WERI-Rb-1 (cell line): Measurements from ENCODE around the gene HP1BP3.

Source experiments
- DNase-seq: peaks from one replicate; pipeline ENCODE4 v3.0.0-alpha.2; 2020
- H3K27ac ChIP-seq: fragments of 250-450 bp; sonication (Bioruptor Pico); 2 replicates; pipeline ENCODE4 v1.5.1; 2020; ENCODE audit warnings: mild to moderate bottlenecking, moderate library complexity
- H3K27me3 ChIP-seq: fragments of 250-450 bp; sonication (Bioruptor Pico); 2 replicates; pipeline ENCODE4 v1.5.1; 2021; ENCODE audit warnings: mild to moderate bottlenecking, low read depth, moderate library complexity; ENCODE audit not compliant: insufficient read depth, severe bottlenecking
- H3K36me3 ChIP-seq: fragments of 250-450 bp; sonication (Bioruptor Pico); 2 replicates; pipeline ENCODE4 v1.5.1; 2020; ENCODE audit warnings: mild to moderate bottlenecking, moderate library complexity
- H3K4me3 ChIP-seq: 2 replicates; pipeline ENCODE4 v1.5.1; 2011; ENCODE audit warnings: low read depth, mild to moderate bottlenecking, control low read depth, low read length
- H3K9me3 ChIP-seq: fragments of 250-450 bp; sonication (Bioruptor Pico); 2 replicates; pipeline ENCODE4 v1.5.1; 2021; ENCODE audit warnings: mild to moderate bottlenecking, moderate library complexity; ENCODE audit not compliant: severe bottlenecking
- TF ChIP-seq, protein P1 (sequence below): IDR thresholded peaks from 2 replicates; pipeline ENCODE4 v1.5.1; 2011; ENCODE audit warnings: low read depth, mild to moderate bottlenecking, control low read depth, inconsistent platforms, low read length

Gene HP1BP3

DNA sequence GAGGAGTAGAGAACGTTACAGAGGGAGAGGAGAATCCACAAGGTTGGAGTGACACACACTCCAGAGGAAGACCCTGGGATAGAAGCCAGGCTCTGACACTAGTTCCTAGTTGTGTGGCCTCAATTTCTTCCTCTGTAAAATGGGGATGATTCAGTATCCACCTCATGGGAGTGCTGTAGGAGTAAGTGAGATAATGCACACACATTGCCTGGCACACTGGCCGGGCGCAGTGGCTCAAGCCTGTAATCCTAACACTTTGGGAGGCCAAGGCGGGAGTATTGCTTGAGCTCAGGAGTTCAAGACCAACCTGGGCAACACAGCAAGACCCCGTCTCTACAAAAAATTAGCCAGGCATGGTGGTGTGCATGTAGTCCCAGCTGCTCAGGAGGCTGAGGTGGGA lies 78.2 kb downstream of the HP1BP3 start:
- Histone ChIP-seq H3K27me3 (no peaks in the 10 kb centered on the region), H3K4me3 (no peak overlapping the region), H3K36me3 (no peaks in the 10 kb centered on the region), H3K27ac (no peak overlapping the region), H3K9me3 (no peaks in the 10 kb centered on the region)
- TF ChIP-seq, protein P1, sequence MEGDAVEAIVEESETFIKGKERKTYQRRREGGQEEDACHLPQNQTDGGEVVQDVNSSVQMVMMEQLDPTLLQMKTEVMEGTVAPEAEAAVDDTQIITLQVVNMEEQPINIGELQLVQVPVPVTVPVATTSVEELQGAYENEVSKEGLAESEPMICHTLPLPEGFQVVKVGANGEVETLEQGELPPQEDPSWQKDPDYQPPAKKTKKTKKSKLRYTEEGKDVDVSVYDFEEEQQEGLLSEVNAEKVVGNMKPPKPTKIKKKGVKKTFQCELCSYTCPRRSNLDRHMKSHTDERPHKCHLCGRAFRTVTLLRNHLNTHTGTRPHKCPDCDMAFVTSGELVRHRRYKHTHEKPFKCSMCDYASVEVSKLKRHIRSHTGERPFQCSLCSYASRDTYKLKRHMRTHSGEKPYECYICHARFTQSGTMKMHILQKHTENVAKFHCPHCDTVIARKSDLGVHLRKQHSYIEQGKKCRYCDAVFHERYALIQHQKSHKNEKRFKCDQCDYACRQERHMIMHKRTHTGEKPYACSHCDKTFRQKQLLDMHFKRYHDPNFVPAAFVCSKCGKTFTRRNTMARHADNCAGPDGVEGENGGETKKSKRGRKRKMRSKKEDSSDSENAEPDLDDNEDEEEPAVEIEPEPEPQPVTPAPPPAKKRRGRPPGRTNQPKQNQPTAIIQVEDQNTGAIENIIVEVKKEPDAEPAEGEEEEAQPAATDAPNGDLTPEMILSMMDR: no peak
- no peak for DNase-seq

DNA sequence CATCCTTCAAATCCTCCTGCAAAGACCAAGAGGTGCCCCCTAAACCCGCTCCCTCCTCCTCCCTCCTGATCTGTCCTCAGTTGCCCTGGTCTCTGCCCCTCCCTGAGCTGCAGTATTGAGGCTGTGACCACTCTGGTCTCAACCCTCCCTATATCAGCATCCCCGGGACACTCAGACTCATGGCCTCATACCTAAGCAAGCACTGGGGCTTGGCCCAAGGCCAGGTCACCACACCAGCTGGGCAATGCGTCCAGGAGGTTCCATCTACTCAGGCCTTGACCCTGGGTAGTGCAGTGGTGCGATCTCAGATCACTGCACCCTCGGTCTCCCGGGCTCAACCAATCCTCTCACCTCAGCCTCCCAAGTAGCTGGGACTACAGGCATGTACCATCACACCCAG lies 79.0 kb downstream of the HP1BP3 start:
- TF ChIP-seq, protein P1: no peak
- no peak overlapping the region for H3K4me3 ChIP-seq
- DNase-seq: no peak
- H3K36me3 ChIP-seq: no peaks in the 10 kb centered on the region
- no peaks in the 10 kb centered on the region for H3K9me3 ChIP-seq
- H3K27me3 ChIP-seq: no peaks in the 10 kb centered on the region
- H3K27ac ChIP-seq: no peak overlapping the region

DNA sequence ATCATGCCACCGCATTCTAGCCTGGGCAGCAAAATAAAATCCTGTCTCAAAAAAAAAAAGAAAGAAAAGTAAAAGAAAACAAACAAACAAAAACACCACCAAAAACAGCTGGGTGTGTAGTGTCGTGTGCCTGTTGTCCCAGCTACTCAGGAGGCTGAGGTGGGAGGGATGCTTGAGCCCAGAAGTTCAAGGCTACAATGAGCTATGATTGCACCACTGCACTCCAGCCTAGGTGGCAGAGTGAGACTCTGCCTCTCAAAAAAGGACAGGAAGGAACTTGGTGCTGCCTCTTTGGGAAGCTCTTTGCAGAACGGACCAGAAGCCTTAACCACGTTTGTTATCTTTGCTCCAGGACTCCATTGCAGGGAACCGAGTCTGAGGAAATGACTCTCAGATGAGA lies 80.3 kb downstream of the HP1BP3 start:
- H3K4me3 ChIP-seq: no peak overlapping the region
- DNase-seq: no peak
- no peaks in the 10 kb centered on the region for H3K36me3 ChIP-seq
- TF ChIP-seq, protein P1: no peak
- no peaks in the 10 kb centered on the region for H3K27me3 ChIP-seq
- H3K27ac ChIP-seq: no peak overlapping the region
- H3K9me3 ChIP-seq: no peaks in the 10 kb centered on the region

DNA sequence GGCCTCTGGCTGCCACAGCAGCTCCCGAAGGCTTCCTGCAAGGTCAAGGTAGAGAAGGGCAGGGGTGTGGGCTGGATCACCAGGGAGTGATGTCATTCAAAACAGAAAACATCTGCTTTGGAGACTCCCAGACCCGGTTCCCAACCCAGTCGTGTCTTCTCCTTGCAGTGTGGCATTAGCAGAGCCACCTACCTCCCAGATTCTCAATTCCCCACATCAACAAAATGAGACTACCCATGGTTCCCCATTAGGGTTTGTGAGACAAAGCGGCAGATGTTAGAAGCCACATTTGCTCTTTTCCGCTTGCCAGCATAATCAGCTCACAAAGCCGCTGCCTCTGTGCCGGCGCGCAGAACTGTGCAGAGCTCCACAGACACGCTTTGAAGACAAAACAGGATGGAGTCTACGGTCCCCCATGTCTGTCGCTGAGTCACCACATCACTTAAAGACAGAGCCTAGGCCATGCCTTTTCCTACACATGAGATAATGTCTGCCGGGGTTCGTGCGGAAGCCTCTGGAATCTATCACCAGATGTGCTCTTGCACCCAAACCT lies 81.8 kb downstream of the HP1BP3 start:
- Histone ChIP-seq H3K36me3 (no peaks in the 10 kb centered on the region), H3K27ac (no peak overlapping the region), H3K4me3 (no peak overlapping the region), H3K9me3 (no peaks in the 10 kb centered on the region), H3K27me3 (no peaks in the 10 kb centered on the region)
- DNase-seq: no peak
- TF ChIP-seq, protein P1: no peak

DNA sequence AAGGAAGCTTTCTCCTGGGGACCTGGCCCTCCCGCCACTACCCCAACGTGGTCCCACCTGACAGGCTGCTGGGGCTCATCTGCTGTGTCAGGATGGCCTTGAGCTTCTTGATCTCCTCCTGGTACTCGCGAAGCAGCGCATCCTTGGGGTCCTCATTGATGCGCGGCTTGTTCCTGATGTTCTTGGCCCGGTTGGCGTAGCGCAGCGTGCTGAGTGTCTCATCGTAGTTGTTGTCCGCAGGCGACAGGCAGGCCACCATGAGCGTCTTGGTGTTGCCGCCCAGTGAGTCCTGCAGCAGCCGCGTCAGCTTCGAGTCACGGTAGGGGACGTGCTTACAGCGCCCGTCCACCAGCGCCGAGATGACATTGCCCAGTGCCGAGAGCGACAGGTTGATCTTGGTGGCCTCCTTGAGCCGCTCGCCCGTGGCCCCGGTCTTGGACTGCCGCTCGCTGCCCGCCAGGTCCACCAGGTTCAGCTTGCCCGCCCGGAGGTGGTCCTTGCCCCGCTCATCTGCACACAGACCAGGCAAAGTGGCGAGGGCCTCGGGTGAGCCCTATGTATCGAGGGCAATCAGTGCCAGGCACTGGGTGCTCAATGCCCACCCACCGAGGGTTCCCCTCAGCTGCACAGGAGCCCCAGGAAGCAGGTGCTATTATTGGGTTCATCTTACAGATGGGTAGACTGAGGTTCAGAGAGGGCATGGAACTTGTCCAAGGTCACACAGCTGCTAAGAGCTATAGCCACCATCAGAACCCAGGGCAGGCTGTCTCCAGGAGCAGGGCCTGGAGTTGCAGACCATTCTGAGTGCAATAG lies 82.5 kb downstream of the HP1BP3 start:
- no peak for DNase-seq
- Histone ChIP-seq H3K36me3 (no peaks in the 10 kb centered on the region), H3K27ac (no peak overlapping the region), H3K9me3 (no peaks in the 10 kb centered on the region), H3K27me3 (no peaks in the 10 kb centered on the region), H3K4me3 (no peak overlapping the region)
- TF ChIP-seq, protein P1: no peak
